DMS53 (cell line): Measurements from ENCODE around the gene HDHD5.
"Not testable (repeated sequence)": the region's sequence is repeated elsewhere in the genome, so short reads cannot be mapped to it uniquely, and the experiment has no call there.

Experiments used
- DNase-seq: peaks from one replicate; lab custom pipeline; 2025; lab: John Stamatoyannopoulos, UW

HDHD5 gene

DNA sequence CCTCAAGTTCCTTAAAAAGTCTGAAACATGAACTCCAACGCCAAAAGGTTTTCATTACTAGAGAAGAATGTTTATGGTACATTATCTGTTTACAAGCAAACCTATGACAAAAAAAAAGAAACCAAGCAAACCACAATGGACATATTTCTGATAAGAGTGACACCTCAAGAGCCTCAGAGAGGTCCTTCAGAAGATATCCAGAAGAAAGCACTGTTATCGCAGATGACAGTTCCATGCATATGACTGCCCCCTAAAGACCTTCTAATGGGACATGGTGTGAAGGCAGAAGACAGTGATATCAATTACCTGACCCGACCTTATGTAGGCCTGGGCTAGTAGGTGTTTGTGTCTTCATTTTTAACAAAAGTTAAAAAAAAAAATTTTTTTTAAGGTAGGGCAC lies 3.1 kb downstream of the HDHD5 start:
- no peak for DNase-seq

DNA sequence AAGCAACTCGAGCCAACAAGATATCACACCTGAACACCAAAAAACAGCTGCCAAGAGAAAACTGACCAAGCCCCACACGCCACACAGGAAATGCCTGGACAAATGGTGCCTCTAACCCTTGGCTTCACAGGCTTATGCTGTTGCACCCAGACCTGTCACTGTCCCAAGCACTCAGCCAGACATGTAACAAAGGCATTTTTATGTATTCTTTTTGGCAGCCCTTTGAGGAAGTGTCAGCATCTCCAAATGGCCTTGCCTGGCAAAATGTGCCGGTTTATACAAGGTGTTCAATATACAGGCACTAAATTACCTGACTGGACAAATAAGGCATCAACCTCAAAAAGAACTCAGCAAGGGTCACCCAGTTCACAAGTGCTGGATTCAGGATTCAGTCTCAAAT lies 6.1 kb downstream of the HDHD5 start:
- DNase-seq, result no peak

DNA sequence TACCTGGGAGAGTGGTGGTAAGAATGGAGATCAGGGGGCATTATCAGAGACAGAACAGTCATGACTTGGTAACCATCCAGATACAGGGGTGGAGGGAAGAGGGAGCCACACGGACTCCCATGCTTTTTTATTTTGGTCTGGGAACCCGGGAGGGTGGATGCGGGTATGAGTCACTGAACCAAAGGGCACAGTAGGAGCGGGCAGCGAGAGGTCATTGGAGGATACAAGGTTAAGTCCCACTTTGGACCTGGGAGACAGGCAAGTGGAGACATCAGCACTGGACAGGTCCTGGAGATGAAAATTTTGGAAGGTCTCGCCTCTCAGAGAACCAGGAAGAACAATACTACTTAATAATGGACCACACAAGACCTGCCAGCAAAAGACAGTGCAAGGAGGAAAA lies 6.7 kb downstream of the HDHD5 start:
- DNase-seq, result no peak

- DNase-seq, result no peak
Measured at GRCh38 chr22:17149076-17149815, 9.8 kb downstream of the HDHD5 start.

GRCh38 chr22:17147458-17147857 lies 11.6 kb downstream of the HDHD5 start:
- not testable (repeated sequence) for DNase-seq

DNA sequence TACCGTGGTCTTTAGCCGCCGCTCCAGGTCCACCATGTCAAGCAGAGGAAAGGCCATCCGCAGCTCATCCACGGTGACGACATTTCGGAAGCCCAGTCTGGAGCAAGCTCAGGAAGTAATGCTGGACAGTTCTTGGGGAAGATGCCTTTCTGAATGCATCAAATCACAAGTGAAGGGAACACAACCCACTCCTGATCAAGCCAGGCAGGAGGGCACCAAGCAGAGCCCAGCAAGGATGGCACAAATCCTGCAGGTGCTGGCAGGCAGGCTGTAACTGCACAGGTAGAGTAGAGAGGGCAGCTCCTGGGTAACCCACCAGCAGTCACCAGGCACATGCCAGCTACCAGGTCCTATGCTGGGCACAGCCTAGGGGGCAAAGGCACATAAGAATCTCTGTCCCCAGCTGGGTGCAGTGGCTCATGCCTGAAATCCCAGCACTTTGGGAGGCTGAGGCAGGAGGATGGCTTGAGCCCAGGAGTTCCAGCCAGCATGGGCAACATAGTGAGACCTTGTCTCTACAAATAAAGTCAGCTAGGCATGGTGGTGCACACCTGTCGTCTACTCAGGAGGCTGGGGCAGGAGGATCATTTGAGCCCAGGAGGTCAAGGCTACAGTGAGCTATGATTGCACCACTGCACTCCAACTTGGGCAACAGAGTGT lies 13.9 kb downstream of the HDHD5 start:
- no peak for DNase-seq

GRCh38 chr22:17143826-17144225 lies 15.3 kb downstream of the HDHD5 start:
- no peak for DNase-seq

- DNase-seq, result no peak
Measured at GRCh38 chr22:17143101-17143500, 16.0 kb downstream of the HDHD5 start.

DNA sequence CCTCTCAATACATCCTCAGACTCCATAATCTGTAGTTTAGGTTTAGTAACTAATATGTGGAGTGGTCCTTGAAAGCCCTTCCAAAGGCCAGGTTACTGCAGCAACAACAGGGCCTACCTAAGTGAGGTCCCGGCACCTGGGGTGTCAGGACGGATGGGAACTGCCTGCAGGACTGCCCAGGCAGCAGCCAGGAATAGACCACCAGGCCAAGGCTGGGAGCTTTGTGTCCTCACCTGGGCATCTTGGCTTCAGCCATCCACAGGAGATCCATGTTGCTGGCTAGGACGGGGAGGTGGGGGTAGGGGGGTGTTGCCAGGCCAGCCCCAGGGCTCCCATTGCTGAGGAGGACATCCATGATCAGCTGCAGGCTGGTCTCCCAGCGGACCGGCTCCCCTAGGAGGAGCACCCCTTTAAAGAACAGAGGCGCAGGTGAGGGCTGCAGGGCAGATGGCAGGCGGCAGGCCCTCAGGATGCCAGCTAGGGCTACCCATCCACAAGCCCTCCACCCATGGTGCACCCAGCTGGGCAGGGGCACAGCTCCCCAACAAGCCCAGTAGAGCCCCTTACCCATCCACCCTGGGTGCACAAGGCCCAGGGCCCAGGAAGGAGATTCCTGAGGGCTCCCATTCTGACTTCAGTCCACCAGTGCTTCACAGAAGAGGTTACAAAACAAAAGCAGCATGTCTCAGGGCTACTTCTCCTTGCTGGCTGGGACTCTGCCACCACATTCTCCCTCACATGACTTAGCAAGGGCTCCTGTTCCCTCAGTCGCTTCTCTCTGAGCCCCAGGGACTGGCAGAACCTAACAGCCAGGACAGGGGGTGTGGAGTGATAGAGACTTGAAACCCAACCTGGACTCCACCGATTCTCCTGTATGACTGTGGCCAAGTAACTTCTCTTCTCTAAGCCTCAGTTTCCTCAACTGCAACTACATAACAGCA lies 18.0 kb downstream of the HDHD5 start:
- DNase-seq, result no peak

DNA sequence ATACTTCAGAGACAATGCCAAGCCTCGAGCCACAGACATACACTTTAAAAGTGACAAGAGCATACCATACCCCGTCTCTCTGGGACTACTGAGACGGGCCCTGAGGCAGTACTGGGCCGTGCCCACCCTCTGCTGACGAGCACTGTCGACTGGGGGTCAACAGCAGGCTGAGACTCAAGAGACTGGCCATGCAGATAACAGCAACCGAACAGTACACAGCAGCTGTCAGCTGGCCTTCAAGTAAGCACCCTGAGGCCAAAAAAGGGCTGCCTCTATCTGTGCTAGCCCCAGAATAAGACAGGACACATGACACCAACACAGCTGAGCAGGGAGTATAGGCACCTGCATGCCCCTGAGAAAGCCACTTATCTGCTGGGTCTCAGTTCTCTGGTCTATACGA lies 19.1 kb downstream of the HDHD5 start:
- DNase-seq, result no peak

DNA sequence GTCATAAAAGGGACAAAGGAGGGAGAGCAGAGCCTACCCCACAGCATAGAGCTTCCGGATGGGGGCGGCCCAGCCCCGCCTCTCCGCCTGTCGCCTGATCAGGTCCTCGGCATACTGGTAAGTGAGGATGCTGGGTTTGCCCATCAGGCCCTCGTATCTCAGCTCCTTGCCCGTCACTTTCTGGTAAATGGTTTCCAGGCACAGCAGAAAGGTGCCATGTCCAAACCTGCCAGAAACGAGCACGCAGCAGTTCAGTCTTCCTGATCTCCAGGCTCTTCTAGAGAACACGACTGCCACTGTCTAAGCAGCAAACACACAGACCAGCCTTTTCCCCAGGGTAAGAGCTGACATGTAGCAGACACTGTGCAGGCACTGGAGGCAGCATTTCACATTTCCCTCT lies 20.6 kb downstream of the HDHD5 start:
- DNase-seq, result no peak

DNA sequence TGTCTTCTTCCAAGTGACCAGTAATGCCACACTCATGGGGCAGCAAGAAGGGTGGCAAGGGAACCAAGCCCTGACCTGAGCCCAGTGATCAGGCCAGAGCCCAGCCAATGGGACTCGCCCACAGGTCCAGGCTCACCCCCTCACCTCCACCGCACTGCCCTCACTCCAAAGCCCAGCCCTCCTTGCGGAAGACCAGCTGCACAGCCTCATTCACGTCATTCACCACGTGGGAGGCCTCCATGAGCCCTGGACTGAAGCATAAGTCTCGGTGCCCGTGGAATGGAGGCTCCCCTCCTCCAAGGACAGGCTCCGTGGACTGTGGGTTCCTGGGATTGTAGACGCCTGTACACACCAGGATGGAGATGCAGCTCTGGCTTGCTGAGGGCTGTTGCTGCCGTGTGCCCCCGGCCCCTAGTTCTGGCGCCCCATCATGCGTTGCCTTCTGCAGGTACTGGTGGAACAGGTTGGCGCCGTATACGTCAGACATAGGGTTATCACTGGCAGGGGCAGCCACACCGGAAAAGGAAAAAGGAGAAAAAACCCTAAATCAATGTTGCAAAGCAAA lies 21.1 kb downstream of the HDHD5 start:
- DNase-seq, result no peak

DNA sequence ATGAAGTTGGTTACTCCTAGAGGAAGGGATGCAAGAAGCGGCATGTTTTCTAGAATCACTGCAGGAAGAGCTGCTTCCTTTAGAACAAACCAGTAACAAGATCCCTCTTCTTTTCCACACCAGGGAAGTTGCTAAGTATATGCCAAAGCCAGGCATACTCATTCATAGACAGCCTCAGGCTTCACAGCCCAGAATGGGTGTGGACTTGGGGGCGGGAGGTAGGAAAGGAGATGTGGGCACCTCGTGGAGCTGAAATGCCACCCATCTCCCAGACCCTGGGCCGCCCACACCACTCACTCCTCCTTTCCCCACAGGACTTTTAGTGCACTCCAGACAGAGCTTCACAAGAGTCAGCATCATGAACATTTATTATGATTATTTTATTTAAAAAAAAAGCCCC lies 21.9 kb downstream of the HDHD5 start:
- DNase-seq, result no peak

DNA sequence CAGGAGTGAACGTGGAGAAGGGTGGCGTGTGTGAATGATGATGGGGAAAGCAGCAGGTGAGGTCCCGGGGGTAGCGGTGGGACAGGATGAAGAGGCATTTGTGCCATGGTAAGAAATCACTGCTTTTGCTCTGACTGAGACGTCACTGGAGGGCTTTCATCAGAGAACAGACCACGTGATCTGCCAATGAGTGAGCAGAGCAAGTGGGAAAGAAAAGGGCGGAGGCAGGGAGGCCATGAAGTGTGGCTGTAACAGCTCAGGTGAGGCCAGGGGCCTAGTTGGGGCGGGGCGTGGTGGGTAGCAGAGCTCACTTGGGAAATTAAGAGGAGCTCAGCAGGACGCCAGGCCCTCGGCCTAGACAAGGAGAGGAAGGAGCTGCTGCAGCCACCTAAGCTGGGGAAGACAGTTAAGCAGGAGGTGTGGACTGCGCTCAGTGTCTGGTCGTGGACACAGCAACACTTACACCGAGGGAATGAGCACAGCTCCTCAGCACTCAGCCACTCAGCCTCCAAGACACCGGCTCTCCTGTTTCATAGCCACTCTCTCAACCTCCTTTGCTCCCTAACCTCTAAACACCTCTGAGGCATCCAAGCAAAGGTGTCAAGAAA lies 23.8 kb downstream of the HDHD5 start:
- DNase-seq, result no peak

DNA sequence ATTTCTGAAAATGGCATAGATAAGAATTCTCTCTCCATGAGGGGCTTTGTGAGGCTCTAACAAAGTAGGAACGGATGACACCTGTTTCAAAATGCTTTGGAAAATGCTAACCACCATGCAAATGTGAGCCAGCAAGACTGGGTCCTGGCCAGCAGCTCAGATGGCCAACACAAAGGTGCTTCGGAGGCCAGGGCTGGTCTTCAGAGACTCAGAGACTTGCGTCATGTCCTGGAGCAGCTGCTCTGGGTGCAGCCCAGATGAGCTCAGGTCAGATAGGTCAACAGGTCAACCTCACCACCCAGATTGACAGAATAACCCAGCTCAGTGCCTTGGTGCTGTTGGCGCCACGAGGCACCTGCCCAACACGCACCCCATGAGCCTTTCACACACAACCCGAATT lies 25.9 kb downstream of the HDHD5 start:
- DNase-seq, result no peak

DNA sequence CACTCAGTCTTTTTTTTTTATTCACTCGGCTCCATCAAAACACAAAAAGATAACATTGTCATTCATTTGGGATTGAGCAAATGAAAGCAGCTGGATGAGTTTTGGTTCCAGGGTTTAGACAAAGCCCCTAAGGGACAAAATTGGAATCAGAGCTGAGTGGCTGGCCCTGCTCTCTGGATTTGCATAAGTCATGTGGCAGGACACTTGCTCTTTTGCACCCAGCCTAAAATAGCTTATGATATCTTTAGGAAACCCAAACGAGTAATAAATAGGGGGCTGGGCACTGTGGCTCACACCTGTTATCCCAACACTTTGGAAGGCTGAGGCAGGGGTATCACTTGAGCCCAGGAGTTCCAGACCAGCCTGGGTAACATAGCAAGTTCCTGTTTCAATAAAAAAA lies 27.0 kb downstream of the HDHD5 start:
- no peak for DNase-seq

- peak; percentile 38 for DNase-seq
Measured at GRCh38 chr22:17131686-17132085, 27.4 kb downstream of the HDHD5 start.

DNA sequence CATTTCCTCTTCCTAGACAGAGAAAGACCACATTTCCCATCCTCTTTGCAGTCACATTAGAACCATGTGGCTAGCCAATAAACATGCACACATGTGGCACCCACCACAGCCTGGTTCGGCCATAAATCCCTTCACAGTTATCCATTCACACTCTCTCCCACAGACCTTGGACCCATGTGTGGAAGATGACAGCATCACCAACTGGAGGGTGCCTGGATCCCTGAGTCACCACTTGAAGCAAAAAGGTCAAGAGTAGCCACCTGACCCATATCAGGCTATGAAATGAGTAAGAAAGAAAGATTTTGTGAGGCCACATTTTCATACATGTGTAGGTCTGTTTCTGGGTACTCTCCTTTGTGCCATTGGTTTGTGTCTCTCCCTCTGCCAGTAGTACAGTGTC lies 28.9 kb downstream of the HDHD5 start:
- DNase-seq, result peak; percentile 72

GRCh38 chr22:17121233-17122195 lies 37.6 kb downstream of the HDHD5 start, which contains the start of gene TMEM121B:
TSS of gene TMEM121B (minus strand) at chr22:17121360. CDS start at chr22:17121127, 233 bp downstream.
- DNase-seq, result peak; percentile 94

DNA sequence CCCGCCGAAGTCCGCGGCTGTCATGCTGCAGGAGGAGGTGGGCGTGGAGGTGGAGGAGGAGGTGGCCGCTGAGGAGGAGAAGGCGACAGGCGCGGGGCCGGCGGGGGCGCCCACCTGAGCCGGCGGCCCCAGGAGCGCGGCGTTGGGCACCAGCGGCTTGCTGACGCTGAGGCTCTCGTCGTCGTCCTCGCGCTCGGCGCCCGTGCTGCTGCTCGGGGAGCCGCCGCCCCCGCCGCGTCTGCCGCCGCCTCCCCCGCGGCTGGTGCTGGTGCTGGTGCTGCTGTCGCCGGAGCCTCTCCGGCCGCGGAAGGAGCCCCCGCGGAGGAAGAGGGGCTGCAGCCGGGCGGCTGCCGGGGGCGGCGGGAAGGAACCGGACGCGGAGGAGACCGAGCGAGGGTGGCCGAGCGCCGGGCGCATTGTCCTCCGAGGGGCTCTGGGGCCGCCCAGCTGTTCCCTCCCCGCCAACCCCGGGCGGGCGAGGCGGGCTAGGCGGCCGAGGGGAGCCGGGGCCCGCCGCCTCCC lies 38.3 kb downstream of the HDHD5 start:
- peak; percentile 75 for DNase-seq
